Neural progenitor cell (in vitro differentiated cells): ENCODE measurements around the gene PSMD13. TPM values are rescaled to one million over a fixed set of nuclear protein-coding genes. Genes with fewer than 3 reads are reported as not detected.

Source experiments
- DNase-seq: peaks from one replicate; pipeline ENCODE4 v3.0.0-alpha.2; 2016; ENCODE audit warnings: low spot score
- H2AFZ ChIP-seq: fragments of 200-600 bp; sonication (generic); replicated peaks from 2 replicates; pipeline ENCODE4 v1.6.1; 2016; ENCODE audit warnings: antibody characterized with exemption
- H3F3A ChIP-seq: fragments of 200-600 bp; sonication (generic); 2 replicates; pipeline ENCODE4 v1.6.1; 2016; ENCODE audit warnings: antibody characterized with exemption, low read depth
- H3K27ac ChIP-seq: fragments of 200-600 bp; sonication (generic); 2 replicates; pipeline ENCODE4 v1.5.1; 2016; ENCODE audit warnings: mild to moderate bottlenecking
- H3K27me3 ChIP-seq: fragments of 200-600 bp; sonication (generic); 2 replicates; pipeline ENCODE4 v1.6.1; 2016; ENCODE audit warnings: mild to moderate bottlenecking, moderate library complexity
- H3K36me3 ChIP-seq: fragments of 200-600 bp; sonication (generic); 2 replicates; pipeline ENCODE4 v1.5.1; 2016
- H3K4me1 ChIP-seq: fragments of 200-600 bp; sonication (generic); 2 replicates; pipeline ENCODE4 v1.6.1; 2016; ENCODE audit warnings: mixed run types
- H3K4me2 ChIP-seq: fragments of 200-600 bp; sonication (generic); 2 replicates; pipeline ENCODE4 v1.6.1; 2016
- H3K4me3 ChIP-seq: fragments of 200-600 bp; sonication (generic); 2 replicates; pipeline ENCODE4 v1.5.1; 2016
- H3K79me2 ChIP-seq: fragments of 200-600 bp; sonication (generic); 2 replicates; pipeline ENCODE4 v1.6.1; 2016; ENCODE audit warnings: low read depth
- H3K9ac ChIP-seq: fragments of 200-600 bp; sonication (generic); 2 replicates; pipeline ENCODE4 v1.6.1; 2016
- H3K9me3 ChIP-seq: fragments of 200-600 bp; sonication (generic); 2 replicates; pipeline ENCODE4 v1.5.1; 2016; ENCODE audit warnings: low read depth
- H4K20me1 ChIP-seq: fragments of 200-600 bp; sonication (generic); 2 replicates; pipeline ENCODE4 v1.6.1; 2016; ENCODE audit warnings: low read depth
- H3K27ac Mint-ChIP-seq: 3 replicates; pipeline ENCODE4 v1.8.0; 2021; ENCODE audit warnings: mixed read lengths
- H3K27me3 Mint-ChIP-seq: 2 replicates; pipeline ENCODE4 v1.8.0; 2022; ENCODE audit warnings: low read depth, mild to moderate bottlenecking, inconsistent platforms, moderate library complexity, mixed read lengths; ENCODE audit not compliant: insufficient read depth
- H3K36me3 Mint-ChIP-seq: 3 replicates; pipeline ENCODE4 v1.8.0; 2021; ENCODE audit warnings: mixed read lengths
- H3K4me1 Mint-ChIP-seq: 3 replicates; pipeline ENCODE4 v1.8.0; 2021; ENCODE audit warnings: mixed read lengths
- H3K4me3 Mint-ChIP-seq: 3 replicates; pipeline ENCODE4 v1.8.0; 2021; ENCODE audit warnings: mild to moderate bottlenecking, moderate library complexity, mixed read lengths
- H3K9me3 Mint-ChIP-seq: 3 replicates; pipeline ENCODE4 v1.8.0; 2020; ENCODE audit warnings: mixed read lengths
- CTCF ChIP-seq: fragments of 200-600 bp; sonication (generic); IDR thresholded peaks from 2 replicates; pipeline ENCODE4 v1.5.1; 2017; ENCODE audit warnings: antibody characterized with exemption, mild to moderate bottlenecking
- EZH2 ChIP-seq: fragments of 200-600 bp; sonication (generic); IDR thresholded peaks from 2 replicates; pipeline ENCODE4 v1.6.1; 2017; ENCODE audit warnings: antibody characterized with exemption, mild to moderate bottlenecking, moderate library complexity
- EZH2phosphoT487 ChIP-seq: fragments of 200-600 bp; sonication (generic); IDR thresholded peaks from 2 replicates; pipeline ENCODE4 v1.6.1; 2017; ENCODE audit warnings: antibody characterized with exemption
- total RNA-seq: library from RNA; depleted of rRNA; stranded (reverse); fragments of >200 nt; gene quantifications from 2 replicates; pipeline ENCODE4 v1.2.3, GENCODE V29; 2015; ENCODE audit warnings: low replicate concordance

PSMD13 gene
- total RNA-seq, 1 donor from 2014 or later, result 90.6 TPM

DNA sequence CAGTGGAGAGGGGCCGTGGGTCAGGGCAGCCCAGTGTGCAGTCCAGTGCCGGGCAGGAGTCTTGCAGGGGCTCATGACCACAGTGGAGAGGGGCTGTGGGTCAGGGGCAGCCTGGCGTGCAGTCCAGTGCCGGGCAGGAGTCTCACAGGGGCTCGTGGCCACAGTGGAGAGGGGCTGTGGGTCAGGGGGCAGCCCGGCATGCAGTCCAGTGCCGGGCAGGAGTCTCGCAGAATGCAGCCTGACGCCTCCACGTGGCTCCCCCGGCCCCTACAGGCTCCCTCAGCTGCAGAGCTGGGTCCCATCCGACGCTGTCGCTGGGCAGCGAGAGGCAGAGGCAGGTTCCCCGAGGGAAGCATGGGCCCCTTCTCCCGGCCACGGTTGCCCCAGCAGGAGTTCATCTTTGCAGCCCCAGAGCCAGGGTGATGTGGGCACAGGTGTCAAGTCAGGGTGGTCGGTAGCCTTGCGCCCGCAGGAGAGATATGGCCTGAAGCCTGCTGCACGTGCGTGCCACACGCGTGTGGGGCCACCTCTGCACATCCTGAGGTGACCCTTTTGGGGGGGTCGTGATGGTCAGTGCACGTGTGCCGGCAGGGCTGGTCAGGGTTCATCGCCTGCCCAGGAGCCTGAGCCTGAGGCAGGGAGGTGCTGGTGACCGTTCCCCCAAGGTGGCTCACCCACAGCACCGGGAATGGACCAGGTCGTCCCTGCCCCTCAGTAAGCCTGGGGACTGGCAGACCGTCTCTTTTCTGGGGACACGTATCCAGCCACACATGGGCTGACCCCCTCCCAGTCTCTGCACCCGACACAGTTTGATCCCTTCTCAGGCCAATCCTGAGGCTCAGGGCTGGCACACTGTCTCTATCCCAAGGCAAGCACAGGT is 59.6 kb downstream of the PSMD13 start:
- H3K4me2 ChIP-seq, result no peak overlapping the region
- no peaks in the 10 kb centered on the region for H3K9me3 ChIP-seq
- H3K27me3 ChIP-seq, result no peaks in the 10 kb centered on the region
- no peaks in the 10 kb centered on the region for H3K36me3 ChIP-seq
- Mint-ChIP-seq H3K4me3 (no peak overlapping the region), H3K27ac (no peak overlapping the region), H3K27me3 (peaks cover 5% of the 10 kb centered on the region), H3K9me3 (peaks cover 3% of the 10 kb centered on the region), H3K4me1 (peaks cover 18% of the 10 kb centered on the region), H3K36me3 (no peaks in the 10 kb centered on the region)
- DNase-seq, result no peak
- H3K27ac ChIP-seq, result no peak overlapping the region
- no peaks in the 10 kb centered on the region for H3K79me2 ChIP-seq
- peaks cover 6% of the 10 kb centered on the region for H3F3A ChIP-seq
- H3K4me1 ChIP-seq, result peaks cover 13% of the 10 kb centered on the region
- H3K9ac ChIP-seq, result no peak overlapping the region
- H4K20me1 ChIP-seq, result no peaks in the 10 kb centered on the region
- no peak for TF ChIP-seq EZH2
- no peak for TF ChIP-seq CTCF
- no peak for TF ChIP-seq EZH2phosphoT487
- no peak overlapping the region for H2AFZ ChIP-seq
- no peak overlapping the region for H3K4me3 ChIP-seq

GRCh38 chr11:297051-297585 is 60.3 kb downstream of the PSMD13 start:
- Histone ChIP-seq H2AFZ (no peak overlapping the region), H3K9ac (no peak overlapping the region), H3K4me2 (no peak overlapping the region), H3K4me1 (peaks cover 13% of the 10 kb centered on the region), H3K36me3 (no peaks in the 10 kb centered on the region), H3K27ac (no peak overlapping the region), H3K79me2 (no peaks in the 10 kb centered on the region), H3K4me3 (no peak overlapping the region), H3F3A (peaks cover 6% of the 10 kb centered on the region), H3K27me3 (no peaks in the 10 kb centered on the region), H4K20me1 (no peaks in the 10 kb centered on the region), H3K9me3 (no peaks in the 10 kb centered on the region)
- Mint-ChIP-seq H3K36me3 (no peaks in the 10 kb centered on the region), H3K27me3 (peaks cover 3% of the 10 kb centered on the region), H3K4me1 (peaks cover 17% of the 10 kb centered on the region), H3K9me3 (peaks cover 4% of the 10 kb centered on the region), H3K4me3 (no peak overlapping the region), H3K27ac (peak overlapping the region; percentile 92)
- DNase-seq, result no peak
- TF ChIP-seq EZH2, result no peak
- TF ChIP-seq CTCF, result no peak
- no peak for TF ChIP-seq EZH2phosphoT487

- TF ChIP-seq CTCF (no peak), EZH2phosphoT487 (no peak), EZH2 (no peak)
- Histone ChIP-seq H3K4me3 (no peak overlapping the region), H3F3A (peaks cover 6% of the 10 kb centered on the region), H3K79me2 (no peaks in the 10 kb centered on the region), H3K4me1 (peaks cover 13% of the 10 kb centered on the region), H3K27me3 (no peaks in the 10 kb centered on the region), H3K9me3 (no peaks in the 10 kb centered on the region), H3K4me2 (no peak overlapping the region), H2AFZ (no peak overlapping the region), H3K27ac (no peak overlapping the region), H4K20me1 (no peaks in the 10 kb centered on the region), H3K9ac (no peak overlapping the region), H3K36me3 (no peaks in the 10 kb centered on the region)
- Mint-ChIP-seq H3K4me3 (no peak overlapping the region), H3K27ac (peak overlapping the region; percentile 92), H3K4me1 (peaks cover 17% of the 10 kb centered on the region), H3K27me3 (peaks cover 6% of the 10 kb centered on the region), H3K9me3 (peaks cover 9% of the 10 kb centered on the region), H3K36me3 (no peaks in the 10 kb centered on the region)
- peak; percentile 24 for DNase-seq
These were observed 61.0 kb downstream of the PSMD13 start for GRCh38 chr11:297586-298405.
